LNCaP clone FGC (cell line): Measurements from ENCODE around the gene EZR.

Source experiments
- DNase-seq: peaks from one replicate; pipeline ENCODE4 v3.0.0-alpha.2; 2011; ENCODE audit warnings: low read depth
- H3K4me3 ChIP-seq: 2 replicates; pipeline ENCODE4 v1.5.1; 2011; ENCODE audit warnings: mild to moderate bottlenecking, low read depth, low read length, control low read depth
- TF ChIP-seq, protein P1 (sequence below): IDR thresholded peaks from 2 replicates; pipeline ENCODE4 v1.5.1; 2012; ENCODE audit warnings: mild to moderate bottlenecking; ENCODE audit not compliant: control insufficient read depth, insufficient read depth; ENCODE audit errors: extremely low read depth

EZR gene

DNA sequence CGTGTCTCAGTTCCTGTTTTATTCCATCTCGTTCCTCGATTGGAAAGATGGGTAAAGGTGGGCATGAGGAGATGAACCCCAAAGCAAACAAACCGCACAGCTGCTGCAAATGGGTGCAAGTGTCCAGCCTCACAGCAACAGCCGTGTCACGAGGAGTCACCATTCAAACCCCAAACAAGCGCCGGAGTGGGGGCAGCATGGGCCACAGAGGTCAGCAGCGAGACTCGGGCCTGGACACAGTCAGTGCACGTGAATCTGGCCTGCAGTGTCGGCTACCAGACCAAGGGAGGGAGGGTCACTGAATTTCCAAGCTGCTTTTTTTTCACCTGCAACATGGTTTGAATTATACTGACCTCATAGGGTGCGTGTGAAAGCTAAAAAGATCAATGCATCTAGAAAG lies 63.5 kb downstream of the EZR start:
- no peak for DNase-seq
- H3K4me3 ChIP-seq, result no peak overlapping the region
- TF ChIP-seq, protein P1, sequence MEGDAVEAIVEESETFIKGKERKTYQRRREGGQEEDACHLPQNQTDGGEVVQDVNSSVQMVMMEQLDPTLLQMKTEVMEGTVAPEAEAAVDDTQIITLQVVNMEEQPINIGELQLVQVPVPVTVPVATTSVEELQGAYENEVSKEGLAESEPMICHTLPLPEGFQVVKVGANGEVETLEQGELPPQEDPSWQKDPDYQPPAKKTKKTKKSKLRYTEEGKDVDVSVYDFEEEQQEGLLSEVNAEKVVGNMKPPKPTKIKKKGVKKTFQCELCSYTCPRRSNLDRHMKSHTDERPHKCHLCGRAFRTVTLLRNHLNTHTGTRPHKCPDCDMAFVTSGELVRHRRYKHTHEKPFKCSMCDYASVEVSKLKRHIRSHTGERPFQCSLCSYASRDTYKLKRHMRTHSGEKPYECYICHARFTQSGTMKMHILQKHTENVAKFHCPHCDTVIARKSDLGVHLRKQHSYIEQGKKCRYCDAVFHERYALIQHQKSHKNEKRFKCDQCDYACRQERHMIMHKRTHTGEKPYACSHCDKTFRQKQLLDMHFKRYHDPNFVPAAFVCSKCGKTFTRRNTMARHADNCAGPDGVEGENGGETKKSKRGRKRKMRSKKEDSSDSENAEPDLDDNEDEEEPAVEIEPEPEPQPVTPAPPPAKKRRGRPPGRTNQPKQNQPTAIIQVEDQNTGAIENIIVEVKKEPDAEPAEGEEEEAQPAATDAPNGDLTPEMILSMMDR, result no peak

DNA sequence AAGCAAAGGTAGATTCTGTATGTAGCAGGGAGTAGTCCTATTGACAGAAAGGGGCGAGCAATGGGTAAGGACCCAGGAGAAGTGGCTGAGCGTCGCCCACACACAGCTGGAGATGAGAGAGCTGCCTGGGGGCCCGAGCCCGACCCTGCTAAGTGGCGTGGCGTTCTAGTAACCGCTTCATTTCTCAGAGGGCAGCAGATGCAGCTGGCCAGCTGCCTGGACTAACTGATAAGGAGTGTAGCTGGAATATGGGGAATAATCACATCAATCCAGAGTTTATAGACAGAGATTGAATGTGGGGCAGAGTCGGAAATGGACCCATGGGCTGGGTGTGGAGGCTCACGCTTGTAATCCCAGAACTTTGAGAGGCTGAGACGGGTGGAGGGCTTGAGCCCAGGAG lies 64.4 kb downstream of the EZR start:
- TF ChIP-seq, protein P1, result no peak
- DNase-seq, result no peak
- no peak overlapping the region for H3K4me3 ChIP-seq

DNA sequence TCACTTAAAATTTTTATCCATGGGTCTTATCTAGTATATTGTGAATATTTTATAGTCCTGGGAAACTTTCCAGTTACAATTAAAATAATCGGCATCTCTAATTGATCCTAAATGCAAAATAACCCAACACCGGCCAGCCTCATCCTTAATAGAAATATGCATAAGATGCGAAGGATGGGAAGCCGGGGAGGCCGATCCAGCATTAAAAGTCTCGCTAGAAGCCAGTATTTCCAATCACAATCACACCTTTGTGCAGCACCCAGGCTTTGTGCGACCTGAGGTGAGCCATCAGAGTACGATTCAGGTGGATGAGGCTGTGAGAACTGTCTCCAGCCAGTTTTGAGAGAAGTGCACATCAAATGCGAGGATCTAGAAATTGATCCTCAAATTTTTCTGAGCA lies 65.4 kb downstream of the EZR start:
- TF ChIP-seq, protein P1, result no peak
- no peak overlapping the region for H3K4me3 ChIP-seq

DNA sequence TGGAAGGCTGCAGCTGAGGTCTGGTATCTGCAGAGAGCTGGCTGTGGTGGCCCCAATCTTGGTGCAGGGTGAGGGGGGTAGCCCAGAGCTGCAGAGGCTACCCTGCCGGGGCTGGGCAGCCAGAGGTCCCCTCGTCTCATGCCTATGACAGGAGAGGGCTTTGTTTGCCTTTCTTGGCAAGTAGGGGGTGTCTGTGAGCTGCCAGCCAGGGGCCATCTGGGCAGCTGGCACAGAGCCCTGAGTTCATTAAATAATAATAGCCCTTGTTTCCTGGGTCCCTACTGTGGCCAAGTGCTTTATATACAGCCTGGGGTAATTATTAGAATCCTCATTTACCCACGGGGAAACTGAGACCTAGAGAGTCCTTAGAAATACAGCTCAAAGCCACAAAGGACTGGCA lies 66.6 kb downstream of the EZR start:
- DNase-seq, result no peak
- no peak overlapping the region for H3K4me3 ChIP-seq
- TF ChIP-seq, protein P1, result no peak

More for the DNA sequence above, 65.4 kb downstream of the EZR start:
- no peak for DNase-seq

DNA sequence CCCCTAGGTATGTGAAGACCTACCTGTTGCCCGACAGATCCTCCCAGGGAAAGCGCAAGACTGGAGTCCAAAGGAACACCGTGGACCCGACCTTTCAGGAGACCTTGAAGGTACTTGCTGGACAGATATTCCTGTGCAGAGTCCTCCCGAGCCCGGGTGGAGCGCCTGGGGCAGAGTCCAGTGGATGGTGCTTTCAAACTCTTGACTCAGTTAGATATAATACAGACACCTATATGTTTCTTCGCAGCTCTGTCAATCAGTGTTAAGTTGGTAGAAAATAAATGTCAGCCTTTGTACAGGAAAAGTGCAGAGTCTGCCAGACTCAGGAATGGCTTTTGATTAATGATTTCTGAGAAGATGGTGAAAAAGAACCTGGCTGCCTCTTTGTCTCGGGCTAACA lies 67.2 kb downstream of the EZR start:
- no peak overlapping the region for H3K4me3 ChIP-seq
- no peak for DNase-seq
- TF ChIP-seq, protein P1, result no peak

DNA sequence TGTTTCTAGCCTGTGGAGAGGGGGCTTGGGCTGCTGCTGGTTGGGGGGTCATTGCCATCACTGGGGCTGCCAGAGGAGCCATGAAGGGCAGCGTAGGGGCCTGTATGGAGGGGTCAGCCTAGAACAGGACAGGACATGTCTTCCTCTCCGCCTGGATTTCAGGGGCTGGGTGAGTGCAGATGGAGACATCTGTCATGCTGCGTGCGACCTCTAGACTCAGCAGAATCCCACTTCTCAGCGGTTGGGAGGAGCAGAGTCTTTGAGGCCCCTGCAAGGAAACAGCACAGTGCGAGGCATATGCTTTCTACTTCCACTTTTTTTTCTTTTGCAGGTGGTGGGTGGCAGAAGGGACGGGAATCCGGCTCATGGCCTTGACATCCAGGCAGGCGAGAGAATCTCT lies 67.9 kb downstream of the EZR start:
- no peak overlapping the region for H3K4me3 ChIP-seq
- TF ChIP-seq, protein P1, result no peak
- no peak for DNase-seq

DNA sequence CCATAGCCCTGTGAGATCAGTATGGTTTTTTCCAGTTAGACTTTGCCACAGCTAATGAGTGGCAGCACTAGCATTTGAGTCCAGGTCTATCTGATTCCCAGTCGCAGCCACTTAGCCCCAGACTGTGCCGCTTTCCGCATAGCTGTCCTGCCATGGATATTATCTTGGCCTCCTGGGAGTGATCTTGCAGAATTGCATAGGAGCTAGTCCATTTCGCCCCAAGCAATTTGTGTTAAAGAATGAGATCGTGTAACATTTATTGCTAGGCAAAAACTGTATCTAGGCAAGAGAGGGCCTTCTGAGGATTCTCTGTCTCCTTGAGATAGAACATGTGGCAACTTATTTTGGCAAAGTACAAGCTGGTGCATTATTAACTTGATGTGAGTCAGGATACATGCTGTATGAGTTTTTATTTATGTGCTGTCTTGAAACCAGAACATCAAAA lies 74.2 kb downstream of the EZR start:
- no peak overlapping the region for H3K4me3 ChIP-seq
- TF ChIP-seq, protein P1, result no peak
- DNase-seq, result no peak
